Trophoblast cell (in vitro differentiated cells and primary cell): ENCODE results near the gene ANXA6.

Experiments
- DNase-seq, 2 donors: peaks; one replicate each; pipeline ENCODE4 v3.0.0-alpha.2; 2016
- H2AFZ ChIP-seq: 2 replicates; pipeline ENCODE4 v1.6.1; 2013; ENCODE audit warnings: low read length, moderate library complexity, mild to moderate bottlenecking; ENCODE audit not compliant: insufficient read depth, poor library complexity
- H2AK5ac ChIP-seq: 2 replicates; pipeline ENCODE4 v1.6.1; 2013; ENCODE audit warnings: mild to moderate bottlenecking, low read length
- H2BK120ac ChIP-seq: 2 replicates; pipeline ENCODE4 v1.6.1; 2013; ENCODE audit warnings: low read length, mild to moderate bottlenecking, moderate library complexity; ENCODE audit not compliant: insufficient read depth, poor library complexity
- H2BK12ac ChIP-seq: 2 replicates; pipeline ENCODE4 v1.6.1; 2013; ENCODE audit warnings: mild to moderate bottlenecking, low read length, moderate library complexity
- H2BK5ac ChIP-seq: 2 replicates; pipeline ENCODE4 v1.6.1; 2013; ENCODE audit warnings: low read length, low read depth, moderate library complexity, mild to moderate bottlenecking; ENCODE audit not compliant: poor library complexity
- H3K14ac ChIP-seq: 2 replicates; pipeline ENCODE4 v1.6.1; 2013; ENCODE audit warnings: mild to moderate bottlenecking, low read length
- H3K18ac ChIP-seq: 2 replicates; pipeline ENCODE4 v1.6.1; 2013; ENCODE audit warnings: mild to moderate bottlenecking, low read length
- H3K23ac ChIP-seq: 2 replicates; pipeline ENCODE4 v1.6.1; 2013; ENCODE audit warnings: low read length
- H3K27ac ChIP-seq: 2 replicates; pipeline ENCODE4 v1.5.1; 2013; ENCODE audit warnings: low read depth, mild to moderate bottlenecking, inconsistent platforms, low read length, moderate library complexity
- H3K27me3 ChIP-seq: 2 replicates; pipeline ENCODE4 v1.6.1; 2013; ENCODE audit warnings: inconsistent platforms, mild to moderate bottlenecking, low read length, moderate library complexity; ENCODE audit not compliant: insufficient read depth
- H3K36me3 ChIP-seq, 2 experiments: 1 replicate in 1 of 2; 2 replicates in 1 of 2; pipeline ENCODE4 v1.6.1; 2013; ENCODE audit warnings: low read length in 2 of 2, mild to moderate bottlenecking in 2 of 2, moderate library complexity in 1 of 2; ENCODE audit not compliant: insufficient read depth in 2 of 2, control insufficient read depth in 1 of 2
- H3K4ac ChIP-seq: 2 replicates; pipeline ENCODE4 v1.6.1; 2013; ENCODE audit warnings: low read depth, mild to moderate bottlenecking, low read length, moderate library complexity
- H3K4me1 ChIP-seq, 2 experiments: 1 replicate in 1 of 2; 2 replicates in 1 of 2; pipeline ENCODE4 v1.6.1; 2013; ENCODE audit warnings: low read length in 2 of 2, mild to moderate bottlenecking in 2 of 2, moderate library complexity in 1 of 2; ENCODE audit not compliant: insufficient read depth in 2 of 2, control insufficient read depth in 1 of 2
- H3K4me2 ChIP-seq: 2 replicates; pipeline ENCODE4 v1.6.1; 2013; ENCODE audit warnings: inconsistent platforms, mild to moderate bottlenecking, low read length, moderate library complexity
- H3K4me3 ChIP-seq: 2 replicates; pipeline ENCODE4 v1.5.1; 2013; ENCODE audit warnings: mild to moderate bottlenecking, low read depth, low read length, inconsistent platforms
- H3K79me1 ChIP-seq: one replicate; pipeline ENCODE4 v1.6.1; 2013; ENCODE audit warnings: low read length
- H3K79me2 ChIP-seq: 2 replicates; pipeline ENCODE4 v1.6.1; 2013; ENCODE audit warnings: low read length, mild to moderate bottlenecking; ENCODE audit not compliant: control insufficient read depth, insufficient read depth, poor library complexity
- H3K9ac ChIP-seq: 2 replicates; pipeline ENCODE4 v1.6.1; 2013; ENCODE audit warnings: mild to moderate bottlenecking, low read length
- H3K9me3 ChIP-seq: 2 replicates; pipeline ENCODE4 v1.6.1; 2013; ENCODE audit warnings: low read depth, mild to moderate bottlenecking, control low read depth, inconsistent platforms, low read length; ENCODE audit not compliant: insufficient read depth
- H4K12ac ChIP-seq: 2 replicates; pipeline ENCODE4 v1.6.1; 2013; ENCODE audit warnings: low read depth, mild to moderate bottlenecking, low read length, moderate library complexity
- H4K8ac ChIP-seq: 2 replicates; pipeline ENCODE4 v1.6.1; 2013; ENCODE audit warnings: low read depth, mild to moderate bottlenecking, low read length, moderate library complexity
- H4K91ac ChIP-seq: one replicate; pipeline ENCODE4 v1.6.1; 2013; ENCODE audit warnings: low read depth, mild to moderate bottlenecking, low read length, moderate library complexity
- WGBS: extraction: QIAGEN DNeasy Blood & Tissue Kit; methylation state at CpG from one replicate; pipeline ENCODE4 v1.1.7; 2013; ENCODE audit warnings: missing lambda C conversion rate; ENCODE audit not compliant: insufficient read length, insufficient coverage; ENCODE audit errors: extremely low coverage; 5-methylcytosine and 5-hydroxymethylcytosine counted together

The ANXA6 gene

GRCh38 chr5:151097061-151097460, 60.5 kb downstream of the ANXA6 start:
- H3K9me3 ChIP-seq, result no peaks in the 10 kb centered on the region
- peaks cover 12 to 26% of the 10 kb centered on the region in 2 experiments for H3K4me1 ChIP-seq
- no peaks in the 10 kb centered on the region for H3K79me1 ChIP-seq
- H4K8ac ChIP-seq, result no peak overlapping the region
- H2AFZ ChIP-seq, result no peak overlapping the region
- no peaks in the 10 kb centered on the region for H3K79me2 ChIP-seq
- no peak overlapping the region for H2BK12ac ChIP-seq
- H3K27ac ChIP-seq, result no peak overlapping the region
- H3K36me3 ChIP-seq, result peaks cover 7 to 15% of the 10 kb centered on the region in 2 experiments
- no CpG with 5 or more reads among the region's 6 CpGs for WGBS
- H2AK5ac ChIP-seq, result no peak overlapping the region
- H3K18ac ChIP-seq, result no peak overlapping the region
- no peak overlapping the region for H3K9ac ChIP-seq
- no peak overlapping the region for H2BK5ac ChIP-seq
- no peak overlapping the region for H3K4me2 ChIP-seq
- DNase-seq, result peak in 1 of 2 donors; percentile 20
- H3K14ac ChIP-seq, result no peak overlapping the region
- H2BK120ac ChIP-seq, result no peak overlapping the region
- H4K12ac ChIP-seq, result no peak overlapping the region
- H3K4me3 ChIP-seq, result no peak overlapping the region
- no peak overlapping the region for H4K91ac ChIP-seq
- no peak overlapping the region for H3K4ac ChIP-seq
- H3K23ac ChIP-seq, result no peak overlapping the region
- no peaks in the 10 kb centered on the region for H3K27me3 ChIP-seq

DNA sequence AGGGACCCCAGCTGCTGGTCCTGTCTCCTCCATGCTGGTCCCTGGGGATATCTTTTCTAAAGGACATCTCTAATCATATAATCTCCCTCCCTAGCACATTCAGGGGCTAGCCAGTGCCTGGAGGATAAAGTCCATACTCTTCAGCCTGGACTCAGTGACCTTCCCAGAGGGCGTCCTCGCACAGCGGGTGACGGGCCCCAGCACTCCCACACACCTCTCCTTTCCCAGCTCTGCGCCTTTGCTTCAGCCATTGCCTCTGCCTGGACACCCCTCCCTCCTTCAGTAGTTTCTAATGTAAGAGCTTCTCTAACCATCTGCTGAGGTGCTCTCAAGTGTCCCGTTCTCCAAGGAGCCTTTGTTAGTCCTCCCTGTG, 61.6 kb downstream of the ANXA6 start:
- no peak overlapping the region for H2BK5ac ChIP-seq
- H3K27me3 ChIP-seq, result no peaks in the 10 kb centered on the region
- WGBS, result no CpG with 5 or more reads among the region's 6 CpGs

DNA sequence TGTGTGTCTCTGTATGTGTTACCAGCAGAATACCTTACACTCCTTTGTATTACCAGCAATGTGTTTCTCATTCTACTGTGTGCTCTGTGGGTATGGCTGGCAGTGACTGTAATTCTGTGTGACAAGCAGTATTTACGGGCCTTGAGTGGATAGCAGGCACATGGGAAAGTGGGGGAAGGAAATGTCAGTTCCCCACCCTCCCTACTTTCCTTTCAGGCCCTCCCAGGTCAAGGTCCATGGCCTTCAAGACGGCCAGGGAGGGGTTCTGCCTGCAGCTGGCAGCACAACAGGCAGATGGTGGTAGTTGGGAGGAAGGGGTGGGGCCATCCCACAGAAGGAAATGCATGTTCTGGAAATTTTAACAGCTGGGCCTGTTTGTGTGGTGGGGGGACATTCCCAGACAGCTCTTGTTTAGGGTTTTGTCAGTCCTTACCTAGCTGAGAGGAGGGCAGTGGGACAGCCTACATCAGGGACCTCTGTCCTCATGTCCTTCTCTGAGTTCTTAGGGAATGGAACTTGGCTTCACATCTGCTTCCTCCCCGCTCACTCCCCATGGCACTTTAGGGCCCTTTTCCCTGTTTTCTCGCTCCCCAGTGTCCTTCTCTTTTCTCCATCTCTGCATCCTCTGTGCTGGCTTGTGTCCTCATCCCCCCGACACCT, 62.1 kb downstream of the ANXA6 start:
- H3K27ac ChIP-seq, result no peak overlapping the region
- no peak overlapping the region for H2AK5ac ChIP-seq
- WGBS, result no CpG with 5 or more reads among the region's 5 CpGs
- H3K79me2 ChIP-seq, result no peaks in the 10 kb centered on the region
- no peak overlapping the region for H2AFZ ChIP-seq
- H3K4me1 ChIP-seq, result peaks cover 12 to 26% of the 10 kb centered on the region in 2 experiments
- H2BK120ac ChIP-seq, result no peak overlapping the region
- H3K27me3 ChIP-seq, result no peaks in the 10 kb centered on the region
- no peak overlapping the region for H3K23ac ChIP-seq
- no peak overlapping the region for H4K12ac ChIP-seq
- H3K9ac ChIP-seq, result no peak overlapping the region
- H2BK5ac ChIP-seq, result no peak overlapping the region
- H3K36me3 ChIP-seq, result peaks cover 0 to 5% of the 10 kb centered on the region in 2 experiments
- no peaks in the 10 kb centered on the region for H3K9me3 ChIP-seq
- no peak overlapping the region for H3K4ac ChIP-seq
- no peaks in the 10 kb centered on the region for H3K79me1 ChIP-seq
- no peak overlapping the region for H2BK12ac ChIP-seq
- peak; percentile 40 to 72 for DNase-seq
- no peak overlapping the region for H3K18ac ChIP-seq
- H3K14ac ChIP-seq, result no peak overlapping the region
- H4K8ac ChIP-seq, result no peak overlapping the region
- H4K91ac ChIP-seq, result no peak overlapping the region
- H3K4me3 ChIP-seq, result no peak overlapping the region
- no peak overlapping the region for H3K4me2 ChIP-seq

More for the DNA sequence above, 61.6 kb downstream of the ANXA6 start:
- Histone ChIP-seq H4K91ac (no peak overlapping the region), H3K79me1 (no peaks in the 10 kb centered on the region), H3K9ac (no peak overlapping the region), H2BK12ac (no peak overlapping the region), H3K36me3 (peaks cover 0 to 8% of the 10 kb centered on the region in 2 experiments), H4K8ac (no peak overlapping the region), H3K27ac (no peak overlapping the region), H3K23ac (no peak overlapping the region), H2BK120ac (no peak overlapping the region), H3K4me3 (no peak overlapping the region), H3K9me3 (no peaks in the 10 kb centered on the region), H3K4ac (no peak overlapping the region), H3K79me2 (no peaks in the 10 kb centered on the region), H3K4me1 (peaks cover 12 to 26% of the 10 kb centered on the region in 2 experiments), H2AFZ (no peak overlapping the region), H3K14ac (no peak overlapping the region), H3K18ac (no peak overlapping the region), H4K12ac (no peak overlapping the region), H2AK5ac (no peak overlapping the region), H3K4me2 (no peak overlapping the region)
- DNase-seq, result no peak

DNA sequence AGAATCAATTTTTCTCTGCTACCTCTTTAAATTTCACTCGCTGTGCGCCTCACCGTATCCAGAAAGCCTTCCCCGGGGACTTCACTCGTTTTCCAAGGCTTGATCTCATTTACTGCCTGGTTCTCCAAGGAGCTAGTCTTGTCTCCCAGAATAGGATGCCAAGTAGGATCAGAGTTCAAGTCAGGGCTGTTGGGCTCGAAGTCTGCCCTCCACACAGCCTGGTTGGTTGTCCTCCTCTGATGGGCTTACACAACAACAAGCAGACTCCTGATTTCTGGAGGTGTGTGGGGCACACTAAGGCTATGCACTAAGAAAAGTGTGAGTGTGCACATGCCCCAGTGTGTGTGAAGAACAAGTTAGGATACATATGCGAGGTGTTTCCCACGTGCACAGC, 62.7 kb downstream of the ANXA6 start:
- Histone ChIP-seq H3K14ac (no peak overlapping the region), H3K18ac (no peak overlapping the region), H3K23ac (no peak overlapping the region), H3K79me2 (no peaks in the 10 kb centered on the region), H3K79me1 (no peaks in the 10 kb centered on the region), H4K91ac (no peak overlapping the region), H3K27ac (no peak overlapping the region), H3K4ac (no peak overlapping the region), H3K4me1 (peaks cover 12 to 26% of the 10 kb centered on the region in 2 experiments), H2BK120ac (no peak overlapping the region), H2BK5ac (no peak overlapping the region), H3K4me2 (no peak overlapping the region), H4K12ac (no peak overlapping the region), H3K9ac (no peak overlapping the region), H2BK12ac (no peak overlapping the region), H3K9me3 (no peaks in the 10 kb centered on the region), H3K36me3 (no peaks in the 10 kb centered on the region), H2AFZ (no peak overlapping the region), H4K8ac (no peak overlapping the region), H3K27me3 (no peaks in the 10 kb centered on the region), H2AK5ac (no peak overlapping the region), H3K4me3 (no peak overlapping the region)
- no CpG with 5 or more reads among the region's 8 CpGs for WGBS
- peak in 1 of 2 donors; percentile 40 for DNase-seq
